ENCODE measurements around the gene BICRA.
"Not testable (repeated sequence)": the region's sequence is repeated elsewhere in the genome, so short reads cannot be mapped to it uniquely, and the experiment has no call there.

Gene BICRA

DNA sequence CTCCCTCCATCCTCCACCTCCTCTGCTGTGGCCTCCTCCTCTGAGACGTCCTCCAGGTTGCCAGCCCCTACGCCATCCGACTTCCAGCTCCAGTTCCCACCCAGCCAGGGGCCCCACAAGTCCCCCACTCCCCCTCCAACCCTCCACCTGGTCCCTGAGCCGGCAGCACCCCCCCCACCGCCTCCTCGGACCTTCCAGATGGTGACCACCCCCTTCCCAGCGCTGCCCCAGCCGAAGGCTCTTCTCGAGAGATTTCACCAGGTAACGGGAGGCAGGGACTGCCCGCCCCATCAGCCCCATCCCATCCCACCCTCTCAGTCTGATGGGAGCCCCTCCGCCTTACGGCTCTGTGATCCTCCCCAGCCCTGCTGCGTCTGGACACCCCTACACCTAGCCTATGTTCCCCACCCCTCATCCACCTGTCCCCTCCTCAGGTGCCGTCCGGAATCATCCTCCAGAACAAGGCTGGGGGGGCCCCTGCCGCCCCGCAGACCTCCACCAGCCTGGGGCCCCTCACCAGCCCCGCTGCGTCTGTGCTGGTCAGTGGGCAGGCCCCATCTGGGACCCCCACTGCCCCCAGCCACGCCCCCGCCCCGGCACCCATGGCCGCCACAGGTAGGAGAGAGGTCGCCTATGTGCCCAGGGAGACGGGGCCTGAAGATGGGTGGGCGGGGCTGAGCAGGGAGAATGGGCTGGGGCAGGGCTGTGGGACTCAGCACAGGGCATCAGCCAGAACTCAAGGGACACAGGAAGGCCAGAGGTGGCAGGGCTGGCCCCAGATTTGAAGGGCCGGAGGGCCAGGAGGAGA is 85.7 kb downstream of the BICRA start:
- no peak for DNase-seq

DNA sequence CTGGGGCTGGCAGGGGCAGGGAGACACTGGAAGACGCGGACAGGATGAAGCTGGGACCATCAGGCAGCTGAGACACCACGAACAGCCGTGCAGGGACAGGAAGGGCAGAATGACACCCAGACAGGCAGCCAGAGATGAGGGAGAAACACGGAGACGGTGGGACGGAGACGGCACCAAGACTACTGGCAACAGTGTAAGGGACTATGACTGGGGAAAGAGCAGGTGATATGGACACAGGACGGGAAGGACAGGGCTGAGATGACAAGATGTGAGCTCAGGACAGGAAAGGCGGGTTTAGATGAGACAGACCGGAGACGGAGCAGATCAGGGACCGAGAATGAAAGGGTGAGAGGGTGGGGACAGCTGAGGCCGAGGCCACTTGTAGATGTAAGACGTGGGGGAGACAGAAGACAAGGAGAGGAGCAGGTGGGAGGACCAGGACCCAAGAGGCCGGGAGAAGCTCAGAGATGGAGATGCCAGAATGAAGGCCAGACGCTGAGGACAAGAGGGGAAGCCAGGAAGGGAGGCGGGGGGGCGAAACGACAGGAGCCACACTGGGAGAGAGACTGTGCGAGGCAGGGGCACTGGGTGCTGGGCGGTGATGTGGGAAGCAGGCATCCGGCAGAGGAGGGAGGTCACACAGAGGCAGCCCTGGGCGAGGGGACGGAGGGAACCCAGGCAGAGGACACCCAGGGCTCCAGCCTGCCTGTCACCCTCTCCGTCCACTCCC is 86.8 kb downstream of the BICRA start:
- no peak for DNase-seq

- DNase-seq: no peak
These were observed 87.7 kb downstream of the BICRA start for GRCh38 chr19:47696635-47697034.

- DNase-seq: peak; percentile 49
These were observed 89.1 kb downstream of the BICRA start for GRCh38 chr19:47697863-47698609.

DNA sequence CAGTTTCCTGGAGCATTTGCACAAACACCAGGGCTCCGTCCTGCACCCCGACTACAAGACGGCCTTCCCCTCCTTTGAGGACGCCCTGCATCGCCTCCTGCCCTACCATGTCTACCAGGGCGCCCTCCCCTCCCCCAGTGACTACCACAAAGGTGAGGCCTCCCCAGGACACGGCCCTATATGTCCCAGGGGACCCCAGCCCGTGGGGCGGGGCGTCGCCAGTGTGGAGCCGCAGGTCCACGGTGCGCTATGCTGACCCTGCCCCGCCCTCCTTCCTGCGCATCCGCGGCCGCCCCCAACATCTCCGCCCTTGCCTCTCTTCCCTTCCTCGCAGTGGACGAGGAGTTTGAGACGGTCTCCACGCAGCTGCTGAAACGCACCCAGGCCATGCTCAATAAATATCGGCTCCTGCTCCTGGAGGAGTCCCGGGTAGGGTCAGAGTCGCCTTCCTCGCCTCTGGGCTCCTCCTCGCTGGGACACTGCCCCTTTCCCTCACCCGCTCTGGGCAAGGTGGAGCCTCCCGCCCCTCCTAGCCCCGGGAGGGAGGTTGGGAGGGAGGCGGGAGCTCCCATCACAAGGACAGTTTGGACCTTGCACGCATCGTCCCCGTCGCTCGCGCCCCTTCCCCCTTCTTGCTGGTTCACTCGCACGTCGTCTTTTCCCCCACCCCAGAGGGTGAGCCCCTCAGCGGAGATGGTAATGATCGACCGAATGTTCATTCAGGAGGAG is 89.9 kb downstream of the BICRA start:
- no peak for DNase-seq

GRCh38 chr19:47699360-47699917 is 90.5 kb downstream of the BICRA start:
- peak; percentile 43 for DNase-seq

DNA sequence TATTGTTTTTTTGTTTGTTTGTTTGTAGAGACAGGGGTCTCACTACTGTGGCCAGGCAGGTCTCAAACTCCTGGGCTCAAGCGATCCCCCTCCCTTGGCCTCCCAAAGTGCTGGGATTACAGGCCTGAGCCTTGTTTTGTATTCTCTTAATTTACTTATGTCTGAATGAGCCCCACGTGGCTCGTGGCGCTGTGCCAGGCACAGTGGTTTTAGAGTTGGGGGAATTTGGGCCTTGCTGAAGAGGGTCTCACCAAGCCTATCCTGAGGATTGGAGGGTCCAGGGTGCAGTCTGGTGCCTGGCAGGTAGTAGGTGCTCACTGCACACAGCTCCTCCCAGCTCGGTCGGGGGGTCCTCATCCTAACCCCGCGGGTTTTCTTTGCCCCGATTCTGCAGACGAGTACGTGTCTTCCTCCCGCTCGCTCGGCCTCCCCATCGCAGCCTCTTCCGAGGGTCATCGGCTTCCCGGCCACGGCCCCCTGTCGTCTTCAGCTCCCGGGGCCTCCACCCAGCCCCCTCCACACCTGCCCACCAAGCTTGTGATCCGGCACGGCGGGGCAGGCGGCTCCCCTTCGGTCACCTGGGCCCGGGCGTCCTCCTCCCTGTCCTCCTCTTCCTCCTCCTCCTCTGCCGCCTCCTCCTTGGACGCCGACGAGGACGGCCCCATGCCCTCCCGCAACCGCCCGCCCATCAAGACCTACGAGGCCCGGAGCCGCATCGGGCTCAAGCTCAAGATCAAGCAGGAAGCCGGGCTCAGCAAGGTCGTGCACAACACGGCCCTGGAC is 92.2 kb downstream of the BICRA start:
- DNase-seq: no peak

- no peak for DNase-seq
These were observed 93.0 kb downstream of the BICRA start for GRCh38 chr19:47701717-47702552.

- no peak for DNase-seq
These were observed 93.7 kb downstream of the BICRA start for GRCh38 chr19:47702671-47703070.

GRCh38 chr19:47703301-47703700 is 94.4 kb downstream of the BICRA start:
- no peak for DNase-seq

DNA sequence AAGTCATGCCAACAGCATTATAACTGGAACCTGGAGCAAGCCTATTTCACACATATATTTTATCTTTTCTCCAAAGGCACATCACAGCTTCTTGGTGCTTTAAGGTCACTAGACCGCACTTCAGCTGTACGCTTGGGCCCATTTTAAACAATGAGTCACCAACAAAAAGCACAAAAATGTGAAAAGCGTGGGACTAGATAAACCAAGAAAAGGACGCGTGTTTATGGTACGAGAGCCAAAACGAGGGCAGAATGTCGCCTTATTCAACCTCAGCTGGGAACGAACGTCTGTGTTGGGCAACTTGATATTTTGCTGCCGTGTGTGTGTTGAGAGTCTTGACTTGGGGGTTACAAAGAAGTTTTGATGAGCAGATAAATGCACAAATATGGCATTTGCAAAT is 95.1 kb downstream of the BICRA start:
- DNase-seq: no peak

- no peak for DNase-seq
These were observed 95.7 kb downstream of the BICRA start for GRCh38 chr19:47704656-47705055.

GRCh38 chr19:47707135-47707925 is 98.4 kb downstream of the BICRA start:
- DNase-seq: peak; percentile 67

GRCh38 chr19:47711652-47712242 is 102.8 kb downstream of the BICRA start:
- no peak for DNase-seq

DNA sequence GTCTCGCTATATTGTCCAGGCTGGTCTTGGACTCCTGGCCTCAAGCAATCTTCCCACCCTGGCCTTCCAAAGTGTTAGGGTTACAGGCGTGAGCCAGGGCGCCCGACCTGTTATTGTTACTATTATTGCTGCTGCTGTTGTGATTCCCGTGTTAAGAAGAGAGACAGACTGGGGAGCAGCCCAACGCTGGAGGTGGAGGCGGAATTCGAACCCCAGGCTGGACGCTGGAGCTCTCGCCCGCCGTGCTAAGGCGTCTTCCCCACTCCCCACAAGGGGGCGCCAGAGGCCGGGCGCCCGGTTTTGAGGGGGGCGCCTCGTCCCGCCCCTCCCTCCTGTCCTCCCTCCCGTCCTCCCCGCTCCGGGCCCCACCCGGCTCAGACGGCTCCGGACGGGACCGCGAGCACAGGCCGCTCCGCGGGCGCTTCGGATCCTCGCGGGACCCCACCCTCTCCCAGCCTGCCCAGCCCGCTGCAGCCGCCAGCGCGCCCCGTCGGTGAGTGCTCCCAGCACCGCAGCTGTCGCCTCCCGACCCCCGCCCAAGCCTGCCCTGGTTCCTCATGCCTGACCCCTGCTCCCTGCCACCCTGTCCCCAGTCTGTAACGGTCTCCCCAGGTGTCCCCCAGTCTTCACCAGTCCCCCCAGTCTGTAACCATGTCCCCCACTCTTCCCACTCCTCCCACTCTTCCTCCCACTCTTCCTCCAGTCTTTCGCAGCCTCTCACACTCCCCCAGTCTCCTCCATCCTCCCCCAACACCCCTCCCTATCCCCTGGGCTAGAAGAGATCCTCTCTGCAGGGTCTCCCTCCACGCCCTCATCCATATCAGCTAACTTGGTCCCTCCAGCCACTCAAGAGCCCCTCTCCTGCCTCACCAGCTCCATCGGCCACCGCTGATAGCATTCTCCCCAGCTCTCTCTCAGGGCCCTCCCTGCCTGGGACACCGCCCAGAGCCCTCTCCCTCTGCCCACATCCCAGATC is 104.4 kb downstream of the BICRA start, which contains the start of gene EHD2:
EHD2 (plus strand) TSS at position 377 of the 976 bp plus-strand sequence. CDS start 3,191 bp downstream, outside the sequence.
- peak; percentile 19 for DNase-seq

DNA sequence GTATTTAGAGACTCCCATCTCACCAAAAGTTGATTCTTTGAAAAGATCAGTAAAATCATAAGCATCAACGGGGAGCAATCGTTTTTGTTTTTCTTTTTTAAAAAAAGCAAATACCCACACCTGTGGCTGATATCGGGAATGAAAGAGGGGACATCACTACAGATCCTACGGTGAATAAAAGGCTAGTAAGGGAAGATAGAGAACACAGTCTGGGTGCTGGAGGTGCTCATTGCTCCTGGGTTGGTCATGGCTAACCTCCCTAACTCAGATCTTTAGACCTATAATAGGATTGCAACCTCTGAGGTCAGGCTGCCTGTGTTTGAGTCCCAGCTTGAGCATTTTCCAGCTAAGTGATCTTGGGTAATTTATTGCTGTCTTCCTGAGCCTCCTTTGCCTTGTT is 105.4 kb downstream of the BICRA start:
- no peak for DNase-seq

GRCh38 chr19:47714855-47715254 is 105.9 kb downstream of the BICRA start:
- not testable (repeated sequence) for DNase-seq

Measured in CD4-positive, alpha-beta T cell treated with Interferon gamma for 1 hour (primary cell).